H1 (cell line): ENCODE data around the gene CDKN2C. TPM values are rescaled to one million over a fixed set of nuclear protein-coding genes. Genes with fewer than 3 reads are reported as not detected.

Experiments
- CTCF ChIA-PET: fragments of 300-600 bp; sonication (Branson Sonifier 250); formaldehyde crosslinking; loops from one replicate; lab custom pipeline; 2021; ENCODE audit not compliant: partially characterized antibody; lab: Charles Lee
- POLR2A ChIA-PET: fragments of 300-600 bp; sonication (Branson Sonifier 250); formaldehyde crosslinking; loops from one replicate; lab custom pipeline; 2021; ENCODE audit warnings: inconsistent platforms; ENCODE audit not compliant: partially characterized antibody; lab: Charles Lee
- DNase-seq, 2 experiments: peaks; one replicate each; pipeline versions ENCODE4 v3.0.0 to v3.0.0-alpha.2; 2010 to 2022; ENCODE audit warnings: low spot score in 2 of 2, low read depth in 1 of 2, mixed read lengths in 1 of 2
- FAIRE-seq: peaks from 2 replicates; lab custom pipeline; 2011; peaks lifted over from hg19 to GRCh38; lab: Jason Lieb, UNC
- H2AFZ ChIP-seq: 2 replicates; pipeline ENCODE4 v1.8.1; 2012; ENCODE audit warnings: low read length, inconsistent platforms
- H2AK5ac ChIP-seq: 2 replicates; pipeline ENCODE4 v1.6.1; 2013; ENCODE audit warnings: low read depth, low read length
- H2BK120ac ChIP-seq: replicated peaks from 2 replicates; pipeline ENCODE3; 2013; ENCODE audit warnings: low read depth, low read length, inconsistent platforms
- H2BK12ac ChIP-seq: 2 replicates; pipeline ENCODE4 v1.6.1; 2013; ENCODE audit warnings: low read depth, low read length
- H2BK15ac ChIP-seq: 2 replicates; pipeline ENCODE4 v1.6.1; 2013; ENCODE audit warnings: low read length
- H2BK20ac ChIP-seq: 2 replicates; pipeline ENCODE4 v1.6.1; 2013; ENCODE audit warnings: low read length
- H2BK5ac ChIP-seq: 2 replicates; pipeline ENCODE4 v1.6.1; 2013; ENCODE audit warnings: low read depth, low read length
- H3K14ac ChIP-seq: 2 replicates; pipeline ENCODE4 v1.6.1; 2013; ENCODE audit warnings: inconsistent platforms; ENCODE audit not compliant: insufficient read length
- H3K18ac ChIP-seq: 2 replicates; pipeline ENCODE4 v1.6.1; 2013; ENCODE audit warnings: low read length; ENCODE audit errors: extremely low read depth
- H3K23ac ChIP-seq: 2 replicates; pipeline ENCODE4 v1.6.1; 2013; ENCODE audit warnings: inconsistent platforms; ENCODE audit not compliant: insufficient read length
- H3K23me2 ChIP-seq: 2 replicates; pipeline ENCODE4 v1.6.1; 2013; ENCODE audit warnings: low read depth, low read length
- H3K27ac ChIP-seq: 2 replicates; pipeline ENCODE4 v1.6.1; 2011; ENCODE audit warnings: low read depth, low read length, inconsistent platforms
- H3K27me3 ChIP-seq, 4 experiments: replicated peaks in 1 of 4; 1 replicate in 1 of 4; 2 replicates in 3 of 4; pipeline versions ENCODE4 v1.6.1 to v1.8.1; 2011 to 2013; ENCODE audit warnings: low read length in 3 of 4, mild to moderate bottlenecking in 3 of 4, inconsistent platforms in 2 of 4, mixed read lengths in 2 of 4, moderate library complexity in 1 of 4; ENCODE audit not compliant: control insufficient read depth in 3 of 4, insufficient read depth in 3 of 4; ENCODE audit errors: extremely low read depth in 1 of 4
- H3K36me3 ChIP-seq, 4 experiments: 2 replicates each; pipeline versions ENCODE4 v1.6.1 to v1.8.1; 2011 to 2013; ENCODE audit warnings: mild to moderate bottlenecking in 4 of 4, low read length in 3 of 4, moderate library complexity in 2 of 4, control low read depth in 1 of 4, inconsistent platforms in 1 of 4; ENCODE audit not compliant: insufficient read depth in 4 of 4, control insufficient read depth in 2 of 4
- H3K4ac ChIP-seq: replicated peaks from 2 replicates; pipeline ENCODE3; 2013; ENCODE audit warnings: low read length, low read depth, mixed read lengths, inconsistent platforms; ENCODE audit not compliant: insufficient read length
- H3K4me1 ChIP-seq, 4 experiments: replicated peaks in 1 of 4; 1 replicate in 1 of 4; 2 replicates in 3 of 4; pipeline versions ENCODE4 v1.6.1 to v1.8.1; 2011 to 2013; ENCODE audit warnings: low read length in 3 of 4, inconsistent platforms in 2 of 4, mixed read lengths in 1 of 4; ENCODE audit not compliant: insufficient read depth in 4 of 4, control insufficient read depth in 3 of 4
- H3K4me2 ChIP-seq, 2 experiments: 2 replicates each; pipeline versions ENCODE4 v1.6.1 to v1.8.1; 2011 to 2013; ENCODE audit warnings: low read depth in 2 of 2, low read length in 2 of 2, control low read depth in 1 of 2, inconsistent platforms in 1 of 2, mild to moderate bottlenecking in 1 of 2; ENCODE audit not compliant: insufficient read depth in 1 of 2
- H3K4me3 ChIP-seq, 4 experiments: fragments of 200-600, 300-600 bp in 1 of 4; sonication (generic), shearing (Covaris generic), sonication (Bioruptor Twin) in 1 of 4; 2 replicates each; pipeline versions ENCODE4 v1.5.1 to v1.8.1; 2011 to 2016; ENCODE audit warnings: low read length in 4 of 4, low read depth in 3 of 4, control low read depth in 2 of 4, inconsistent platforms in 2 of 4, mild to moderate bottlenecking in 2 of 4, mixed read lengths in 1 of 4, moderate library complexity in 1 of 4; ENCODE audit not compliant: insufficient read depth in 2 of 4; ENCODE audit errors: extremely low read depth in 1 of 4
- H3K56ac ChIP-seq: replicated peaks from 2 replicates; pipeline ENCODE3; 2013; ENCODE audit warnings: low read depth, mild to moderate bottlenecking, mixed read lengths, low read length, inconsistent platforms; ENCODE audit not compliant: insufficient read length
- H3K79me1 ChIP-seq: 2 replicates; pipeline ENCODE4 v1.6.1; 2013; ENCODE audit warnings: low read depth, low read length, control low read depth
- H3K79me2 ChIP-seq, 2 experiments: 2 replicates each; pipeline versions ENCODE4 v1.6.1 to v1.8.1; 2012 to 2013; ENCODE audit warnings: low read length in 2 of 2, mild to moderate bottlenecking in 2 of 2, inconsistent platforms in 1 of 2; ENCODE audit not compliant: insufficient read depth in 2 of 2, control insufficient read depth in 1 of 2
- H3K9ac ChIP-seq, 4 experiments: replicated peaks in 1 of 4; 1 replicate in 1 of 4; 2 replicates in 3 of 4; pipeline versions ENCODE4 v1.6.1 to v1.8.1; 2011 to 2013; ENCODE audit warnings: low read depth in 3 of 4, low read length in 3 of 4, control low read depth in 2 of 4, mild to moderate bottlenecking in 2 of 4, moderate library complexity in 2 of 4, inconsistent platforms in 1 of 4; ENCODE audit errors: extremely low read depth in 1 of 4
- H3K9me3 ChIP-seq, 2 experiments: 2 replicates each; pipeline versions ENCODE4 v1.6.1 to v1.8.1; 2012 to 2013; ENCODE audit warnings: mild to moderate bottlenecking in 2 of 2, moderate library complexity in 2 of 2, control low read depth in 1 of 2, inconsistent platforms in 1 of 2, low read depth in 1 of 2, low read length in 1 of 2, mixed read lengths in 1 of 2; ENCODE audit not compliant: insufficient read depth in 2 of 2
- H4K20me1 ChIP-seq, 2 experiments: replicated peaks in 1 of 2; 2 replicates each; pipeline versions ENCODE3 to v1.8.1; 2011 to 2013; ENCODE audit warnings: inconsistent platforms in 2 of 2, low read length in 2 of 2, mild to moderate bottlenecking in 1 of 2; ENCODE audit not compliant: insufficient read depth in 2 of 2, control insufficient read depth in 1 of 2
- H4K5ac ChIP-seq: 2 replicates; pipeline ENCODE4 v1.6.1; 2013; ENCODE audit warnings: low read length, low read depth, mixed read lengths, inconsistent platforms; ENCODE audit not compliant: insufficient read length
- H4K8ac ChIP-seq: 2 replicates; pipeline ENCODE4 v1.8.0; 2013; ENCODE audit warnings: mild to moderate bottlenecking, moderate library complexity, low read length, inconsistent platforms; ENCODE audit not compliant: insufficient read depth; ENCODE audit errors: extremely low read depth
- H4K91ac ChIP-seq: replicated peaks from 2 replicates; pipeline ENCODE3; 2013; ENCODE audit warnings: low read length, mixed read lengths, inconsistent platforms; ENCODE audit not compliant: insufficient read length
- KDM5A ChIP-seq: fragments of 200-600 bp; IDR thresholded peaks from 2 replicates; pipeline ENCODE4 v1.7.1; 2012; ENCODE audit warnings: mild to moderate bottlenecking, low read length, inconsistent platforms, mixed read lengths
- RAD21 ChIP-seq, 2 experiments: IDR thresholded peaks in 1 of 2; conservative IDR thresholded peaks in 1 of 2; 2 replicates each; pipeline ENCODE4 v1.6.1; 2011; ENCODE audit warnings: low read depth in 2 of 2, low read length in 2 of 2, improper control_type of control experiment in 1 of 2, inconsistent platforms in 1 of 2, mild to moderate bottlenecking in 1 of 2, moderate library complexity in 1 of 2
- RBBP5 ChIP-seq: IDR thresholded peaks from 2 replicates; pipeline ENCODE4 v1.7.1; 2012; ENCODE audit warnings: low read depth, mild to moderate bottlenecking, inconsistent platforms, low read length, moderate library complexity, borderline replicate concordance
- SIN3A ChIP-seq, 2 experiments: IDR thresholded peaks in 1 of 2; conservative IDR thresholded peaks in 1 of 2; 2 replicates each; pipeline ENCODE4 v1.6.1; 2011 to 2012; ENCODE audit warnings: low read length in 2 of 2, improper control_type of control experiment in 1 of 2, low read depth in 1 of 2, mild to moderate bottlenecking in 1 of 2
- TBP ChIP-seq: IDR thresholded peaks from 2 replicates; pipeline ENCODE4 v1.6.1; 2011; ENCODE audit warnings: low read depth, low read length, improper control_type of control experiment
- ZNF274 ChIP-seq: IDR thresholded peaks from 2 replicates; pipeline ENCODE4 v1.7.0; 2012; ENCODE audit warnings: low read length, borderline replicate concordance; ENCODE audit errors: extremely low read depth
- WGBS, 2 experiments: shearing (Covaris generic) in 1 of 2; methylation state at CpG; one replicate each; pipeline versions ENCODE4 v1.1.6 to v1.1.7; 2013 to 2015; ENCODE audit warnings: low lambda C conversion rate in 2 of 2, mixed read lengths in 2 of 2, inconsistent platforms in 1 of 2, low coverage in 1 of 2, missing lambda C conversion rate in 1 of 2; ENCODE audit not compliant: insufficient replicate concordance in 2 of 2, insufficient coverage in 1 of 2, insufficient read length in 1 of 2; ENCODE audit errors: extremely low coverage in 1 of 2, missing lambda C conversion rate in 1 of 2; 5-methylcytosine and 5-hydroxymethylcytosine counted together
- polyA plus RNA-seq, 7 experiments: library from polyadenylated mRNA; depleted of rRNA in 3 of 7; stranded (reverse) in 5 of 7; unstranded in 2 of 7; fragments of >200 nt in 5 of 7; fragments of 200-250 nt in 2 of 7; gene quantifications; 1 replicate in 5 of 7; 2 replicates in 1 of 7; 4 replicates in 1 of 7; pipeline versions ENCODE4 v1.2.1 to v1.2.3, GENCODE V29; 2011 to 2013; ENCODE audit warnings: missing spikeins in 2 of 7, mixed read lengths in 2 of 7
- total RNA-seq: library from RNA; stranded (reverse); fragmentation: NEBNext Ultra II Directional; extraction: Animal tissue kit (Norgen Biotek cat#: 25700); gene quantifications from 2 replicates; pipeline ENCODE4 v1.2.1, GENCODE V29; 2021
- TF ChIP-seq, protein P1 (sequence below): IDR thresholded peaks from 2 replicates; pipeline ENCODE4 v1.6.1; 2012; ENCODE audit warnings: inconsistent platforms

The CDKN2C gene
- total and polyA plus RNA-seq, 2 of the 8 experiments (the other 6 are each of a cell fraction or from before 2014, with no cell fraction given) = not detected

DNA sequence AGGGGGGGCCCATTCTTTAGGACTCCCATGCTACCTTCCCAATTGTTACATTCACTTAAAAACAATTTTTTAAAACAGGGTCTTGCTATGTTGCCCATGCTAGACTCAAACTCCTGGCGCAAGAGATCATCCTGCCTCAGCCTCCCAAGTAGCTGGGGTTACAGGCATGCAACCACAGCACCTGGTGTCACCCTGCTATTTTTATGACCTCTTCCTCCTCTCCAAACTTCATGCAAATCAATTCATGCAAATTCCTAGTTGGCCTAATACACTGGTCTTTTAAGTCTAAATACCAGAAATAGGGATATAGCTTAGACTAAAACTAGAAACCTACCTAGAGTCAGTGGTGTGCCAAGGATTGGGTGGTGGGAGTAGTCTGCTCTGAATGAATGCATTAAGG is 30.1 kb downstream of the CDKN2C start:
- ChIA-PET CTCF (interaction anchor here (0.7 to 1.1 kb wide), 4 partner anchors 11 to 180 kb away, joined by 3 to 4 read pairs (median 3); no protein-coding TSS in a partner anchor), POLR2A (no interaction called here)
- H3K9ac ChIP-seq = no peak overlapping the region
- no peak overlapping the region for H3K4me3 ChIP-seq
- H3K14ac ChIP-seq = no peak overlapping the region
- DNase-seq (no peak), FAIRE-seq (no peak)
- no peaks in the 10 kb centered on the region for H3K4me1 ChIP-seq
- H3K23ac ChIP-seq = no peak overlapping the region
- no peak overlapping the region for H3K18ac ChIP-seq
- H3K4me2 ChIP-seq = no peak overlapping the region
- no peak overlapping the region for H2BK12ac ChIP-seq
- no peak overlapping the region for H2AK5ac ChIP-seq
- H3K56ac ChIP-seq = no peak overlapping the region
- no peak overlapping the region for H4K8ac ChIP-seq
- no peak overlapping the region for H4K5ac ChIP-seq
- H3K79me2 ChIP-seq = no peaks in the 10 kb centered on the region
- H2AFZ ChIP-seq = no peak overlapping the region
- H3K4ac ChIP-seq = no peak overlapping the region
- no peaks in the 10 kb centered on the region for H3K9me3 ChIP-seq
- TF ChIP-seq SIN3A (conservative IDR thresholded peaks at IDR 0.05 in 1 of 2, IDR thresholded peaks at IDR 0.05 in 1 of 2; ENCODE audit: low read depth in 1 of 2, low read length in 2 of 2) (no peak), TBP (no peak), RAD21 (IDR thresholded peaks at IDR 0.05 in 1 of 2, conservative IDR thresholded peaks at IDR 0.05 in 1 of 2; ENCODE audit: low read depth in 2 of 2, low read length in 2 of 2) (no peak), ZNF274 (no peak), RBBP5 (no peak), KDM5A (no peak)
- TF ChIP-seq, protein P1, sequence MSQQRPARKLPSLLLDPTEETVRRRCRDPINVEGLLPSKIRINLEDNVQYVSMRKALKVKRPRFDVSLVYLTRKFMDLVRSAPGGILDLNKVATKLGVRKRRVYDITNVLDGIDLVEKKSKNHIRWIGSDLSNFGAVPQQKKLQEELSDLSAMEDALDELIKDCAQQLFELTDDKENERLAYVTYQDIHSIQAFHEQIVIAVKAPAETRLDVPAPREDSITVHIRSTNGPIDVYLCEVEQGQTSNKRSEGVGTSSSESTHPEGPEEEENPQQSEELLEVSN = no peak
- H3K27me3 ChIP-seq = no peaks in the 10 kb centered on the region
- H4K91ac ChIP-seq = no peak overlapping the region
- H3K79me1 ChIP-seq = no peaks in the 10 kb centered on the region
- no peaks in the 10 kb centered on the region for H4K20me1 ChIP-seq
- WGBS, 2 experiments = 83% methylated on average over 1 of the region's 1 CpG; no CpG with 5 or more reads in 1 of the 2 experiments
- H3K23me2 ChIP-seq = no peaks in the 10 kb centered on the region
- no peak overlapping the region for H2BK20ac ChIP-seq
- no peak overlapping the region for H3K27ac ChIP-seq
- H2BK120ac ChIP-seq = no peak overlapping the region
- no peaks in the 10 kb centered on the region for H3K36me3 ChIP-seq
- no peak overlapping the region for H2BK15ac ChIP-seq
- H2BK5ac ChIP-seq = no peak overlapping the region
